HCT116 (cell line): Measurements from ENCODE around the gene RABL6.

Source experiments
- EGR1 ChIP-seq: IDR thresholded peaks from 2 replicates; pipeline ENCODE4 v1.6.1; 2012; ENCODE audit warnings: low read depth
- EZH2 ChIP-seq: fragments of 200-600 bp; sonication (generic); IDR thresholded peaks from 2 replicates; pipeline ENCODE4 v1.6.1; 2017; ENCODE audit warnings: antibody characterized with exemption, mixed run types
- FOSL1 ChIP-seq: IDR thresholded peaks from 2 replicates; pipeline ENCODE4 v1.6.1; 2012; ENCODE audit warnings: low read depth
- POLR2A ChIP-seq: IDR thresholded peaks from 2 replicates; pipeline ENCODE4 v1.7.0; 2011; ENCODE audit warnings: borderline replicate concordance; ENCODE audit not compliant: insufficient read depth, insufficient read length; ENCODE audit errors: extremely low read depth
- POLR2AphosphoS5 ChIP-seq: IDR thresholded peaks from 2 replicates; pipeline ENCODE4 v1.6.1; 2011; ENCODE audit warnings: mild to moderate bottlenecking, low read depth, low read length, moderate library complexity
- RAD21 ChIP-seq: IDR thresholded peaks from 2 replicates; pipeline ENCODE4 v1.6.1; 2012; ENCODE audit warnings: low read depth, mild to moderate bottlenecking
- TF ChIP-seq, protein P1 (sequence below), 3 experiments: fragments of 200-600 bp in 1 of 3; sonication (generic) in 1 of 3; IDR thresholded peaks in 2 of 3; conservative IDR thresholded peaks in 1 of 3; 2 replicates each; pipeline ENCODE4 v1.5.1; 2012 to 2017; ENCODE audit warnings: low read depth in 2 of 3, low read length in 2 of 3, antibody characterized with exemption in 1 of 3, borderline replicate concordance in 1 of 3, control low read depth in 1 of 3, mild to moderate bottlenecking in 1 of 3, mixed read lengths in 1 of 3, mixed run types in 1 of 3, moderate library complexity in 1 of 3; ENCODE audit not compliant: insufficient read depth in 1 of 3
- TF ChIP-seq, protein P2 (sequence below): IDR thresholded peaks from 2 replicates; pipeline ENCODE4 v1.6.1; 2012; ENCODE audit warnings: low read depth
- TF ChIP-seq, protein P3 (sequence below): IDR thresholded peaks from 2 replicates; pipeline ENCODE4 v1.6.1; 2012

DNA sequence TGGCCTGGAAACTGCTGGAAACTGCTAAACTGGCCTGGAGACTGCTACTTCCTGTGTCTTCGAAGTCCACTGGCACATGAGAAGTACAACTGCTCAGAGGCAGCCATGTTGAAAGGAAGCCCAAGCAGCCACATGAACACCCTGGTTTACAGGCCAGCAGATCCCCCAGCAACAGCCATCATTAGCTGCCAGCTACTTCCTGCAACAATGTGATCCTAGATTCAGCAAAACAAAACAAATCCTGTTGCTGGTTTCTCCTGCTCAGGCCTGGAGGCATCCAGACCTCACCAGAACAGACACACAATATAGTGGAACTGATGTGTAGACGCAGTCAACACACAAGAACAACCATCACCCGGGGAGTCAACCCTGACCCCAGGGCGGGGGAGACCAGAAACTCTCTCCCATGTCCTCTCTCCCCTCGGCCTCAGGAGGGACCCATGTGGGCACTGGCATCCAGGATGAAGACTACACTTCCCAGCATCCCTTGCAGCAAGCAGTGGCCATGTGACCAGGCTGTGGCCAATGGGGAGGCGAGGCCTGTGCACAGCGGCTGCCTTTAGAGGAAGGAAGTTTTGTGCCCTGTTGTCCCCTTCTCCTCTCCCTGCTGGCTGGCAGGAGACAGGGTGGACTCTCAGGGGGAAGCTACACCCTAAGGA lies 34.2 kb upstream of the RABL6 start:
- TF ChIP-seq POLR2A = no peak
- TF ChIP-seq, protein P1, sequence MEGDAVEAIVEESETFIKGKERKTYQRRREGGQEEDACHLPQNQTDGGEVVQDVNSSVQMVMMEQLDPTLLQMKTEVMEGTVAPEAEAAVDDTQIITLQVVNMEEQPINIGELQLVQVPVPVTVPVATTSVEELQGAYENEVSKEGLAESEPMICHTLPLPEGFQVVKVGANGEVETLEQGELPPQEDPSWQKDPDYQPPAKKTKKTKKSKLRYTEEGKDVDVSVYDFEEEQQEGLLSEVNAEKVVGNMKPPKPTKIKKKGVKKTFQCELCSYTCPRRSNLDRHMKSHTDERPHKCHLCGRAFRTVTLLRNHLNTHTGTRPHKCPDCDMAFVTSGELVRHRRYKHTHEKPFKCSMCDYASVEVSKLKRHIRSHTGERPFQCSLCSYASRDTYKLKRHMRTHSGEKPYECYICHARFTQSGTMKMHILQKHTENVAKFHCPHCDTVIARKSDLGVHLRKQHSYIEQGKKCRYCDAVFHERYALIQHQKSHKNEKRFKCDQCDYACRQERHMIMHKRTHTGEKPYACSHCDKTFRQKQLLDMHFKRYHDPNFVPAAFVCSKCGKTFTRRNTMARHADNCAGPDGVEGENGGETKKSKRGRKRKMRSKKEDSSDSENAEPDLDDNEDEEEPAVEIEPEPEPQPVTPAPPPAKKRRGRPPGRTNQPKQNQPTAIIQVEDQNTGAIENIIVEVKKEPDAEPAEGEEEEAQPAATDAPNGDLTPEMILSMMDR (IDR thresholded peaks at IDR 0.05 in 2 of 3, conservative IDR thresholded peaks at IDR 0.05 in 1 of 3; ENCODE audit: borderline replicate concordance in 1 of 3, insufficient read depth in 1 of 3, low read depth in 2 of 3, low read length in 2 of 3) = no peak
- TF ChIP-seq POLR2AphosphoS5 = no peak
- TF ChIP-seq FOSL1 = no peak
- TF ChIP-seq RAD21 = no peak
- no peak for TF ChIP-seq EGR1
- TF ChIP-seq, protein P2, sequence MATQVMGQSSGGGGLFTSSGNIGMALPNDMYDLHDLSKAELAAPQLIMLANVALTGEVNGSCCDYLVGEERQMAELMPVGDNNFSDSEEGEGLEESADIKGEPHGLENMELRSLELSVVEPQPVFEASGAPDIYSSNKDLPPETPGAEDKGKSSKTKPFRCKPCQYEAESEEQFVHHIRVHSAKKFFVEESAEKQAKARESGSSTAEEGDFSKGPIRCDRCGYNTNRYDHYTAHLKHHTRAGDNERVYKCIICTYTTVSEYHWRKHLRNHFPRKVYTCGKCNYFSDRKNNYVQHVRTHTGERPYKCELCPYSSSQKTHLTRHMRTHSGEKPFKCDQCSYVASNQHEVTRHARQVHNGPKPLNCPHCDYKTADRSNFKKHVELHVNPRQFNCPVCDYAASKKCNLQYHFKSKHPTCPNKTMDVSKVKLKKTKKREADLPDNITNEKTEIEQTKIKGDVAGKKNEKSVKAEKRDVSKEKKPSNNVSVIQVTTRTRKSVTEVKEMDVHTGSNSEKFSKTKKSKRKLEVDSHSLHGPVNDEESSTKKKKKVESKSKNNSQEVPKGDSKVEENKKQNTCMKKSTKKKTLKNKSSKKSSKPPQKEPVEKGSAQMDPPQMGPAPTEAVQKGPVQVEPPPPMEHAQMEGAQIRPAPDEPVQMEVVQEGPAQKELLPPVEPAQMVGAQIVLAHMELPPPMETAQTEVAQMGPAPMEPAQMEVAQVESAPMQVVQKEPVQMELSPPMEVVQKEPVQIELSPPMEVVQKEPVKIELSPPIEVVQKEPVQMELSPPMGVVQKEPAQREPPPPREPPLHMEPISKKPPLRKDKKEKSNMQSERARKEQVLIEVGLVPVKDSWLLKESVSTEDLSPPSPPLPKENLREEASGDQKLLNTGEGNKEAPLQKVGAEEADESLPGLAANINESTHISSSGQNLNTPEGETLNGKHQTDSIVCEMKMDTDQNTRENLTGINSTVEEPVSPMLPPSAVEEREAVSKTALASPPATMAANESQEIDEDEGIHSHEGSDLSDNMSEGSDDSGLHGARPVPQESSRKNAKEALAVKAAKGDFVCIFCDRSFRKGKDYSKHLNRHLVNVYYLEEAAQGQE = no peak
- TF ChIP-seq EZH2 = no peak
- TF ChIP-seq, protein P3, sequence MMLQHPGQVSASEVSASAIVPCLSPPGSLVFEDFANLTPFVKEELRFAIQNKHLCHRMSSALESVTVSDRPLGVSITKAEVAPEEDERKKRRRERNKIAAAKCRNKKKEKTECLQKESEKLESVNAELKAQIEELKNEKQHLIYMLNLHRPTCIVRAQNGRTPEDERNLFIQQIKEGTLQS = no peak
